ENCODE measurements around the gene EEIG1.

GRCh38 chr9:127975376-127976315, 5.1 kb downstream of the EEIG1 start:
- TF ChIP-seq CTCF (IDR thresholded peaks at IDR 0.05; ENCODE audit: insufficient read depth, low read length): no peak
- TF ChIP-seq GABPA (IDR thresholded peaks at IDR 0.05; ENCODE audit: low read depth): no peak
- TF ChIP-seq POLR2AphosphoS5 (IDR thresholded peaks at IDR 0.05; ENCODE audit: low read depth): no peak
- TF ChIP-seq REST (IDR thresholded peaks at IDR 0.05; ENCODE audit: insufficient replicate concordance, low read depth): no peak

Measured in HL-60 (cell line).